Measurements from ENCODE around the gene GATAD2A.

GRCh38 chr19:19501798-19502197 lies 96.3 kb downstream of the GATAD2A start:
- TF ChIP-seq CTCF (IDR thresholded peaks at IDR 0.05) = no peak
- no peak for TF ChIP-seq POLR2AphosphoS5 (IDR thresholded peaks at IDR 0.05)

Measured in esophagus muscularis mucosa (tissue), 3 donors.